GM21528 (cell line): ENCODE measurements around the gene TRAF1.

Source experiments
- ATAC-seq: cut with Tn5 transposase; IDR thresholded peaks from one replicate; pipeline ENCODE4 v1.9.1; 2021; ENCODE audit warnings: mild to moderate bottlenecking, moderate library complexity; ENCODE audit not compliant: unreplicated experiment, low FRiP score

Gene TRAF1

GRCh38 chr9:120874226-120875194, 52.1 kb downstream of the TRAF1 start:
- no peak for ATAC-seq

- no peak for ATAC-seq
Observed at GRCh38 chr9:120873512-120873911, 53.1 kb downstream of the TRAF1 start.

GRCh38 chr9:120872791-120873502, 53.6 kb downstream of the TRAF1 start:
- no peak for ATAC-seq

GRCh38 chr9:120870206-120870605, 56.4 kb downstream of the TRAF1 start:
- no peak for ATAC-seq

GRCh38 chr9:120869726-120870125, 56.9 kb downstream of the TRAF1 start:
- ATAC-seq = no peak

- no peak for ATAC-seq
Observed at GRCh38 chr9:120869360-120869687, 57.3 kb downstream of the TRAF1 start.

- ATAC-seq = peak; percentile 83
Observed at GRCh38 chr9:120868676-120869359, 57.8 kb downstream of the TRAF1 start.

- ATAC-seq = no peak
Observed at GRCh38 chr9:120868339-120868675, 58.3 kb downstream of the TRAF1 start.

GRCh38 chr9:120867676-120868338, 58.8 kb downstream of the TRAF1 start:
- no peak for ATAC-seq

GRCh38 chr9:120866651-120867050, 59.9 kb downstream of the TRAF1 start:
- no peak for ATAC-seq

GRCh38 chr9:120865809-120866208, 60.8 kb downstream of the TRAF1 start:
- no peak for ATAC-seq

GRCh38 chr9:120865176-120865575, 61.4 kb downstream of the TRAF1 start:
- no peak for ATAC-seq

- ATAC-seq = no peak
Observed at GRCh38 chr9:120864719-120865118, 61.9 kb downstream of the TRAF1 start.

- no peak for ATAC-seq
Observed at GRCh38 chr9:120863833-120864232, 62.8 kb downstream of the TRAF1 start.

- no peak for ATAC-seq
Observed at GRCh38 chr9:120862452-120862851, 64.1 kb downstream of the TRAF1 start.

GRCh38 chr9:120861935-120862334, 64.7 kb downstream of the TRAF1 start:
- no peak for ATAC-seq

- no peak for ATAC-seq
Observed at GRCh38 chr9:120860083-120860482, 66.5 kb downstream of the TRAF1 start.

- no peak for ATAC-seq
Observed at GRCh38 chr9:120859361-120859760, 67.2 kb downstream of the TRAF1 start.

- no peak for ATAC-seq
Observed at GRCh38 chr9:120857902-120858301, 68.7 kb downstream of the TRAF1 start.

GRCh38 chr9:120857481-120857880, 69.1 kb downstream of the TRAF1 start:
- ATAC-seq = no peak

- ATAC-seq = no peak
Observed at GRCh38 chr9:120856700-120857099, 69.9 kb downstream of the TRAF1 start.
